HG03175 (cell line): ENCODE measurements around the gene GABRP.

Source experiments
- ATAC-seq: cut with Tn5 transposase; IDR thresholded peaks from one replicate; pipeline ENCODE4 v1.9.1; 2021; ENCODE audit warnings: mild to moderate bottlenecking, moderate library complexity; ENCODE audit not compliant: unreplicated experiment

The GABRP gene, protein sequence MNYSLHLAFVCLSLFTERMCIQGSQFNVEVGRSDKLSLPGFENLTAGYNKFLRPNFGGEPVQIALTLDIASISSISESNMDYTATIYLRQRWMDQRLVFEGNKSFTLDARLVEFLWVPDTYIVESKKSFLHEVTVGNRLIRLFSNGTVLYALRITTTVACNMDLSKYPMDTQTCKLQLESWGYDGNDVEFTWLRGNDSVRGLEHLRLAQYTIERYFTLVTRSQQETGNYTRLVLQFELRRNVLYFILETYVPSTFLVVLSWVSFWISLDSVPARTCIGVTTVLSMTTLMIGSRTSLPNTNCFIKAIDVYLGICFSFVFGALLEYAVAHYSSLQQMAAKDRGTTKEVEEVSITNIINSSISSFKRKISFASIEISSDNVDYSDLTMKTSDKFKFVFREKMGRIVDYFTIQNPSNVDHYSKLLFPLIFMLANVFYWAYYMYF

DNA sequence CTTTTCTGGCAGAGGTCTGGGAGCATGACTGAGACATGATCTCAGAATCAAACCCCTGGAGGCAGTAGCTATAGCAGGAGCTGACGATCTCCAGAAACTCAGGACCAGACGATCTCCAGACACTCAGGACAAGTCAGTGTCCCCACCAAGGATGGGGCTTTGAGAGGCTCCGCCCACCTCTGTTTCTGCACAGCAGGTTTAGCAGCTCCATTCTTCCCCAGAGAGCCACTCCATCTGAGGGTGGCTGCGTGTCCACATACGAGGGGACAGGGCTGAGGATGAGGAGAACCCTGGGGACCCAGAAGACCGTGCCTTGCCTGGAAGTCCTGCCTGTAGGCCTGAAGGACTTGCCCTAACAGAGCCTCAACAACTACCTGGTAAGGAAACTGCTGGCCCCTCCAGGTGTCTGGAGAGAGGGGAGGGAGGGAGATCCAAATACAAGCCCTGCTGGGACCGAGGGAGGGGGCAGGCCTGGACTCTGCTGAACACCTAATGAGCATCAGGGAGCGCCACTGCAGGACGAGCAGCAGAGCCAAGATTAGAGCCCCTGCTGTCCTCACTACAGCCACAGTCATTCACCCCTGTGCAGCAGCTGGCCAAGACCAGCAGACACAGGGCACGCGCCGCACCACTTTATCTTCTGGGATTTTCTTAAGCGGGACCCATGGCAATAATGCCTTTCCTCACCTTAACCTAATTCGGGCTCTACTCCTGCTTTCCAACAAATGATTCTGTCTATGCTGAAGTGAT lies at the start of gene GABRP:
Gene GABRP, plus strand, starts transcription at position 228 of the 750 bp plus-strand sequence. CDS start 4,891 bp downstream, outside the sequence.
- ATAC-seq, result no peak

- ATAC-seq, result no peak
Observed at GRCh38 chr5:170736966-170737365, 46.6 kb upstream of the GABRP start.

DNA sequence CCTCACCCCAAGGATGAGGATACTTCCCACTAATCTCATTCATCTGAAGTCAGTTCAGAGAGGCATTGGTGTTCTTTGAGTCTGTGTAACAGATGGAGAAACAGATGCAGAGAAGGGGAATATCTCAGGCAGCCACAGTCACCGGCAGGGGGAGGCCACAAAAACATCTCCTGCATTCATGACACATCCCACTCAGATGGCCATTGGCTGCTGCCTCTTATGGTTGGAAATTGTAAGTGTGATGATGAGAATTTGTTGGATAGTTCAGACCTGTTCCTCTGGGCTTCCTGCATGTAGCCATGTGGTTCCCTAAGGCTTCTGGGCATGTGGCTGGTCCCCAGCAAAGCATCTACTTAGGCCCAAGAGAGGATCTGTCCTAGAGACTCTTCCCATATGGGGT lies 45.9 kb upstream of the GABRP start:
- no peak for ATAC-seq

DNA sequence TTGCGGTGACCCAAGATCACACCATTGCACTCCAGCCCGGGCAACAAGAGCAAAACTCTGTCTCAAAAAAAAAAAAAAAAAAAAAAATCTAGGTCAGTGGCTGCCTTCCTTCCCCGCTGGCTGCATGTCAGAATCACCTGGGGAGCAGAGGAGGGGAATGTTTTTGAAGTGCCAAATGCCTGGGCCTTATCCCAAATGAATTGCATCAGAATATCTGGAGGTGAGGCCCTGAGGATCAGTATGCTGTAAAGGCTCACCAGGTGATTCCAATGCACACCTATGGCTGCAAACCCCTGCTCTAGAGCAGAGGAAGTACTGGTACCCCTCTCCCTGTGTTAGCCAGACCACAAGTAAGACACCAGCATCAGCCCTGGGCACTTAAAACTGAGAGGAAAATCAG lies 44.7 kb upstream of the GABRP start:
- ATAC-seq, result no peak

- no peak for ATAC-seq
Observed at GRCh38 chr5:170739446-170739845, 44.1 kb upstream of the GABRP start.

DNA sequence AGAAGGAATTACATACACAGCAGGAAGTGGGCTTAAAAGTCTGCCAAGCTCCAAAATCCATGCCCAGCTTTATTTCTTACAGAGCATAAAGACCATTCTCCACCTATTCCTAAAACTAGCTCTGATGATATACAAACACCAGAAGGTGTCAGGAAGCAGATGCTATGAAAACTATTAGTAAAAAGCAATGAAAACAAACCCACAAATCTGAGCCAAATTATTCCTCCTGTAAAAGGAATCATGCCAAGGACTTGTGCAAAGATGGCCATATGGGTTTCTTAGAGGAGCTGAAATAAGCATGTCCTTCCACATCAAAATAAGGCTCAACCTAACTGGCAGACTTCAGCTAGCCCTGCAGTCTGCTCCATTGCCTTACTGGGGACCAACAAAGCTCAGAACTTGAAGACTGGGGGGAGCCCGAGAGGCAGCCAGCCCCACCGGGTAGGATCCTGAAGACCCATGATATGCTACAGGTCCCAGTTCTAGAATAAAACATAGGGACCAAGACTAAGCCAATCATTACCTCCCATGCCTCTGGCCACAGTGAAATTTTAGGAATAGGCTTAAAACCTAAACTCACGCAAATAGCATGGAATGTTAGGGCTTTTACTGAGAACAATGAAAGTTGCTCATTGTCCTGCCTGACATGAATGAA lies 42.8 kb upstream of the GABRP start:
- ATAC-seq, result no peak

DNA sequence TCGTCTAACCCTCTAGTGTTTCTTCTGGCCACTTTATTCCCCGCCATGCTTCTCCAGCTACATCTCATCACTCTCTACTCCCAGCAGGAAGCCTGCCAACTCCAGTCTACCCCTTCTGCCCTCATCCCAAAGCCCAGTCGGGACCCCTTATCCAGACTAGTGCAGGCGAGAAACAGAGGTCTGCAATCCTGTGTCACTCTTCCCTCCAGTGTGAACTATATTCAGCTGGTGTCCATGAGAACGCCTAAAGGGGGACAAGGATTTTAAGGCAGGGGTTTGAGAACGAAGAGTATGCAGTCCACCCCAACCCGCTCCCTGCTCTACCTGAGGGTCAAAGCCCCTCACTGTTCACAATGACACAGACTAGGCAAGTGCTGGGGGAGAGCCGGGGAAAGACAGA lies 41.7 kb upstream of the GABRP start:
- ATAC-seq, result no peak

DNA sequence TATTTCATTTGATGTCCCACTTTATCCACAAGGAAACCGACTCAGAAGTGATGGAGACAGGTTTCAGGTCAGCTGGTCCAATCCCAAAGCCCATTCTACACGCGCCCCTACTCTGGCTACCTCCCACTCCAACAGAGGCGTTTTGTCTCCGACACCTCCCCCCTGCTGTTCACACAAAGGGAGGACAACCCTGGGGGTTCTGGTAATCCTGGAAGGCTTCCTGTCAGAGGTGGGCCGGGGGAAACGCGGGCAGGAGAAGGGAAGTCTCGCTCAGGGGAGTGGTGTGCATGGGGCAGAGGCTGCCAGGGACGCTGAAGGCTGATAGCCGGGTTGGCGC lies 39.7 kb upstream of the GABRP start:
- no peak for ATAC-seq

DNA sequence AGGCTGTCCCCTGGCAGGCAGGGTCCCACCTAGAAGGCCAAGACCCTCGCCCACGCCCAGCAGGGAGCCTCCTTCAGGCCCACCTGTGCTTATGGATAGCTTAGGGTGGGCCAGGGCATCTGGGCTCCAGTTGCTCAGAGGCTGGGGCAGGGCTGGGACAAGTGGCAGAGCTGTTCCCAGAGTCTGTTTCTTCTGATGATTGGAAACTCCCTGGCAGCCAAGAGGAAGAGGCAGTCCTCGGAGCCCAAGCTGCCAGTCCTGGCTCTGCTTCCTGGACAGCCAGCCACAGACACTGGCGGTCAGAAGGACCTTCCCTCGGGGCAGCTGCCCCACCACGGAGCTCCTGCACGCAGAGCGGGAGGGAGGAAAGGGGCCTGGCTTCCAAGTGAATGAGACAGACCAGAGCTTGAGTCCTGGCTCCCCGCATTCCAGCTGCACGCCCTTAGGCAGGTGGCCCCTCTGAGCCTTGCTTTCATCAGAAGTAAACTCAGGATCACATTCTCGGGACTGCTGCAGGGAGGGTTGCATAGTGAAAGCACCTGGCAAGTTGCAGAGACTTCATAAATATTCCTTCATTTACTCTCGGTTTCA lies 37.9 kb upstream of the GABRP start:
- ATAC-seq, result no peak

DNA sequence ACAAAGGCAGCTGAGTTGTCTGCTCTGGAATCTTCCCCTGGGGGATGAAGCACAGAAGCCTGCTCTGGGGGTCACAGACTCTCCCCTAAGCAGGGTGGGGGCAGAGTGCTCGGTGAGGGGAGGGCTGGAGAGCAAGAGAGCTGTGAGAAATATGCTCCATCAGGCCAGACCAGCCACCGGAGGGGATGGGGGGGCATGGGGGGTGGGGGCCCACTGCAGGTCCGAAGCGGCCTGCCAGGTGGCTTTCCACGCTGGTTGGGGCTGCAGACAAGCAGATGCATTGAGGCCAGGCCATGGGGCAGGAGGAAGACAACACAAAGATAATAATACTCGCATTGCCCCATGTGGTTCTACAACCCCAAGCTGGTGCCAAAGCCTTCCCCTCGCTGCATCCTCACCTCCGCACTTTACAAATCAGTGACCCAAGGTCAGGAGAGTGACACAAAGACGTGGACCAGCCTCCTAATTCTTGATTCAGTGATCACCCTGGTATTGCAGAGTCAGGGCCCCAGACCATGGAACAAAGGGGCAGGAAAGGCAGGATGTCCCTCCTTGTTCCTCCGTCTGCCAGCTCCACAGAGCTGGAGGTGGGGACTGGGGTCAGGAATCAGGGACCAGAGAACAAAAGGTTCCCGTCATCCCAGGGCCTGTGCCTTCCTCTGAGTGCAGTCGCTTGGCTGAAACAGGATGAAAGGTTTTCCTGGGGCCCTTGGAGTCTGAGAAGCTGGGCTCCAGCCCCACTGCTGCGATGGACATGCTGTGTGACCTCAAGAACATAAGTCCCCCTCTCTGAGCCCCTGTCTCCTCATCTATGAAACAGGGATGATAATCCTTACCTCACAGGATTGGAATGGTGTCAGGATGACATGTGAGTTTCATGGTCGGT lies 37.2 kb upstream of the GABRP start:
- no peak for ATAC-seq

DNA sequence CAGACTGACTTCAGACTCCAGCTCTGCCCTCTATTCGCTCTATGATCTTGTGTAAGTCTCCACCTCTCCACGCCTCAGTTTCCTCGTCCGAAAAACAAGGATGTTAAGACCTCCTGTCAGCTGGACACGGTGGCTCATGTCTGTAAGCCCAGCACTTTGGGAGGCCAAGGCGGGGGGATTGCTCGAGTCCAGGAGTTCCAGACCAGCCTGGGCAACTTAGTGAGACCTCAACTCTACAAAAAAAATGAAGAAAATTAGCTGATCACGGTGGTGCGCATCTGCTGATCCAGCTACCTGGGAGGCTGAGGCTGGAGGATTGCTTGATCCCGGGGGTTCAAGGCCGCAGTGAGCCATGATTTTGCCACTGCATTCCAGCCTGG lies 36.6 kb upstream of the GABRP start:
- no peak for ATAC-seq

DNA sequence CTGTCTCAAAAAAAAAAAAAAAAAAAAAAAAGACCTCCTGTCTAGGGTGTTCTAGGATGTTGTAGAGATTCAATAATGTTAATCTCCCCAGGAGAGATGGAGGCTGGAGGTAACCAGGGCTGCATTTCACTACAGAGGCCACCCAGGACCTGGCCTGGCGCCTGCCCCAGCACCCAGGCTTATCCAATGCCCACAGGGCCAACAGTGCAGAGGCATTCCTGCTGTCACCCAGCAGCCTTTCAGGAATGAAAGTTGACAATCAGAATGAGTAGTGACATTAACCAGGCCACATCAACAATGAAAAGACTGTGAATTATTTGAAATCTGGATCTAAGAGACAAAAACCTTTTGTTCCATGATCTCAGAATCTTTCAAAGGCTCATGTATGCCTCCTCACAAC lies 36.2 kb upstream of the GABRP start:
- ATAC-seq, result no peak

DNA sequence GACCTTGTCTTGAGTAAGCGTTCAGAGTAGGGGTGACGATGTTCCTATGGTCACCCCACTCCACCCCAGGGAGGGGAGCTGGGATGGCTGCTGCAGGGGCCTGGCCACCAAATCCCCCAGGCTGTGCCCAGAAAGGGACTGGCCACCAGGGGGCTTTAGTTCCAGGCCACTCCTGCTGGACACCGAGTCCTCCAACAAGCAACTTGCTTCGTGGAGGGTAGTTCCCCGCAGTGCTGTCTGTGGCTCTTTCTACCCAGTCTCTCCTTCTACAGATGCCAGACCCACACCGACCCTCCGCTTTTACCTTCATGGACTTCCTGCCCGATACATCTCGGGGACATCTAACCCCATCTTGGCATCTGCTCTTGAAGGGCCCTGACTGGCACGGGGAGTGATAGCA lies 35.7 kb upstream of the GABRP start:
- ATAC-seq, result no peak

GRCh38 chr5:170748951-170749471 lies 34.5 kb upstream of the GABRP start:
- no peak for ATAC-seq

GRCh38 chr5:170749911-170750431 lies 33.6 kb upstream of the GABRP start:
- ATAC-seq, result no peak

GRCh38 chr5:170750791-170751190 lies 32.7 kb upstream of the GABRP start:
- ATAC-seq, result no peak

GRCh38 chr5:170751631-170752030 lies 31.9 kb upstream of the GABRP start:
- no peak for ATAC-seq

DNA sequence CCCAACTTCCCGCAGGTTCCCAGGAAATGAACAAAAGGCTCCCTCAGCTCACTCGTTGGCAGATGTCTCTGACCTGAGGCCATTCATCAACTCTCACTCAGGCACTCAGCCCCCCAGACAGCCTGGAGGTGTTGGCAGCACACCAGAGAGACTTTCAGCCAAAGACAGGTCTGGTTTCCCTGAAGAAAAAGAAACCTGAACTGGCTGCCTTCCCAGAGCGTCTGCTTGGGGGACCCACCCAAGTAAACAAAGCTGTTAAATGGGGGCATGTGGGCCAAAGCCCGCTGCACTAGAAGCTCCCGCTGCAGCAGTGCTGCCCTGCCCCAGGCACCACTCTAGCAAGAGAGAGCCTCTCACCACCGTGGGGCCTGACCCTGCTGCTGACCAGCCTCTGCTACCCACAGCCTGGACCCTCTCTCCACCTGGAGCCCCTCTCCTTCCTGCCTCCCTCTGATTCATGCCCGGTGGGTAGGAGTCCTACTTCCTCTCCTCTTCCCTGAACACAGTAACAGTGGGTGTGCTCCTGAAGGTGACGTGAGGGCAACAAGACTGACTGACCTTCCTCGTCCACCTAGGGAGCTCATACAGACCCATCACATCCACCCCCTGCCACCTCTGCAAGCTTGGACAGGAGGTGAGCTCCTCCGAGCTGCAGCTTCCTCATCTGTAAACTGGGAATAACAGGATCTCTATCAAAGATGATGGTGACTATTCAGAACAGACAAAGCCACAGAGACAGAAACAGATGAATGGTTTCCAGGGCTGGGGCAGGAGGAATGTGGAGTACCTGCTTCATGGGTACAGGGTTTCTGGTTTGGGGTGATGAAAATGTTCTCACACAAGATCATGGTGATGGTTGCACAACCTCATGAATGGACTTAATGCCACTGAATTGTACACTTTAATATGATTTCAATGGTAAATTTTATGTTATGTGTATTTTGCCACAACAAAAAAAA lies 31.0 kb upstream of the GABRP start:
- ATAC-seq, result no peak

- no peak for ATAC-seq
Observed at GRCh38 chr5:170753311-170753710, 30.2 kb upstream of the GABRP start.
